ENCODE results near the gene PLA2G2C. TPM values are rescaled to one million over a fixed set of nuclear protein-coding genes. Genes with fewer than 3 reads are reported as not detected.

Gene PLA2G2C
- total and polyA plus RNA-seq, 7 donors, result not detected

DNA sequence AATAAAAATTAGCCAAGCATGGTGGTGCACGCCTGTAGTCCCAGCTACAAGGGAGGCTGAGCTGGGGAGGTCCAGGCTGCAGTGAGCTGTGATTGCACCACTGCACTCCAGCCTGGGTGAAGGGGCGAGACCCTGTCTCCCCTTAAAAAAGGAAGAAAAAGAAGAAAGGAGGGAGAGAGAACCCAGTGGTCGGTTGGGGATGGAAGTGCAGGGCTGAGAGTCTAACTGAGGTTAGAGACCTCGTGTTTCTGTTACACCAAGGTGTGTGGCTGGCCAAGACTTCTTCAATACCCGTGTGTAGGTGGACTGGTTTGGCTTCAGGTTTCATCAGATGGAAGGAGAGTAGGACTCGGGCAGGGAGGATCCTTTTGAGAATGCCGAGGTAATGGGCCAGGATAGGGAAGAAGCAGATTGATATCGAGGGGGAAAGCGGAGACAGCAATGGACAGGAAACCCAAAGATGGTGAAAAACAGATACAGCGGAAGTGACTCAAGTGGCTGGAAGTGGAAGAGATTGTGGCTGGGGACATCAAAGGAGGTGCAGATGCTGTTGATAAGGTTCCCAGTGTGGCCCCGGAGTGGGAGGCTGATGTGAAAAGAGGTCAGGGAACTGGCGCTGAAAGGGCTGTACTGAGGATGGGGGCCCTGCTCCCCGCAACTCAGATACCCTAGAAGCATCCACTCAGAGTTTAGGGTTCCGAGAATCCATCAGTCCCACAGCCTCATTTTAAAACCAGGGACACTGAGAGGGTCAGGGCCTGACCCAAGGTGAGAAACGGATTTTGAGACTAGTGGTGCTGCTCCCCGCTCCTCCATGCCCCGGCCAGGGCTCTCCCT is 1.1 kb downstream of the PLA2G2C start:
- DNase-seq, result no peak
- no peak for ATAC-seq
- Histone ChIP-seq H3K4me3 (peak overlapping the region; percentile 58), H3K27ac (no peak overlapping the region), H3K4me1 (no peaks in the 10 kb centered on the region), H3K9me3 (no peaks in the 10 kb centered on the region), H3K27me3 (ENCODE audit: insufficient read depth in 3 of 3, low read length in 2 of 3) (peaks cover 0 to 42% (median 4%) of the 10 kb centered on the region in 3 donors), H3K36me3 (ENCODE audit: insufficient read depth in 1 of 2, low read depth in 1 of 2) (no peaks in the 10 kb centered on the region)
- TF ChIP-seq, protein P1, sequence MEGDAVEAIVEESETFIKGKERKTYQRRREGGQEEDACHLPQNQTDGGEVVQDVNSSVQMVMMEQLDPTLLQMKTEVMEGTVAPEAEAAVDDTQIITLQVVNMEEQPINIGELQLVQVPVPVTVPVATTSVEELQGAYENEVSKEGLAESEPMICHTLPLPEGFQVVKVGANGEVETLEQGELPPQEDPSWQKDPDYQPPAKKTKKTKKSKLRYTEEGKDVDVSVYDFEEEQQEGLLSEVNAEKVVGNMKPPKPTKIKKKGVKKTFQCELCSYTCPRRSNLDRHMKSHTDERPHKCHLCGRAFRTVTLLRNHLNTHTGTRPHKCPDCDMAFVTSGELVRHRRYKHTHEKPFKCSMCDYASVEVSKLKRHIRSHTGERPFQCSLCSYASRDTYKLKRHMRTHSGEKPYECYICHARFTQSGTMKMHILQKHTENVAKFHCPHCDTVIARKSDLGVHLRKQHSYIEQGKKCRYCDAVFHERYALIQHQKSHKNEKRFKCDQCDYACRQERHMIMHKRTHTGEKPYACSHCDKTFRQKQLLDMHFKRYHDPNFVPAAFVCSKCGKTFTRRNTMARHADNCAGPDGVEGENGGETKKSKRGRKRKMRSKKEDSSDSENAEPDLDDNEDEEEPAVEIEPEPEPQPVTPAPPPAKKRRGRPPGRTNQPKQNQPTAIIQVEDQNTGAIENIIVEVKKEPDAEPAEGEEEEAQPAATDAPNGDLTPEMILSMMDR (IDR thresholded peaks at IDR 0.05), result no peak
- intact Hi-C loops (cut with DNase I), result no loop called here
- 68 to 76% (median 70%) methylated on average over 17 of the region's 17 CpGs for WGBS, 3 donors

DNA sequence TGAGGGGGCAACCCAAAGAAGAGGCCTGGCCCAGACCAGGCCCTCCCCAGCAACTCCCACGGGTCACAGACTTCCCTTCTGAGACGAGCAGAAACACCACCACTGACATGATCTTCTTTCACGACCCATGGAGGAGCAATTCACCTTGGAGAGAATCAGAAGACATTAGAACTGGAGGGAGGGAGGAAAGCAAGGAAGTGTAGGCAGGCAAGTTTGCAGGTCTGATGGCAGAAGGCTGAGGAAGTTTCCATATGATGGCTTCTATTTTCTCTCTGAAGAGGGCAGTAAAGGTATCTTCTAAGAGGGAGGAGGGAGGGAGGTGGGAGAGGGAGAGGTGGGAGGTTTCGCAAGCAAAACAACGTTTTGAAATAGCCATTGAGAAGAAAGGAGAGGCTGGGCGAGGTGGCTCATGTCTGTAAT is 1.8 kb downstream of the PLA2G2C start:
- 62 to 70% (median 69%) methylated on average over 6 of the region's 6 CpGs for WGBS, 3 donors
- H3K4me1 ChIP-seq, result no peaks in the 10 kb centered on the region
- intact Hi-C loops (cut with DNase I), result no loop called here
- H3K36me3 ChIP-seq (ENCODE audit: insufficient read depth in 1 of 2, low read depth in 1 of 2), result no peaks in the 10 kb centered on the region
- H3K27me3 ChIP-seq (ENCODE audit: insufficient read depth in 3 of 3, low read length in 2 of 3), result peaks cover 0 to 38% (median 4%) of the 10 kb centered on the region in 3 donors
- H3K9me3 ChIP-seq, result no peaks in the 10 kb centered on the region
- TF ChIP-seq, protein P1 (IDR thresholded peaks at IDR 0.05), result no peak
- no peak overlapping the region for H3K4me3 ChIP-seq
- no peak overlapping the region for H3K27ac ChIP-seq
- ATAC-seq, result no peak
- DNase-seq, result no peak

DNA sequence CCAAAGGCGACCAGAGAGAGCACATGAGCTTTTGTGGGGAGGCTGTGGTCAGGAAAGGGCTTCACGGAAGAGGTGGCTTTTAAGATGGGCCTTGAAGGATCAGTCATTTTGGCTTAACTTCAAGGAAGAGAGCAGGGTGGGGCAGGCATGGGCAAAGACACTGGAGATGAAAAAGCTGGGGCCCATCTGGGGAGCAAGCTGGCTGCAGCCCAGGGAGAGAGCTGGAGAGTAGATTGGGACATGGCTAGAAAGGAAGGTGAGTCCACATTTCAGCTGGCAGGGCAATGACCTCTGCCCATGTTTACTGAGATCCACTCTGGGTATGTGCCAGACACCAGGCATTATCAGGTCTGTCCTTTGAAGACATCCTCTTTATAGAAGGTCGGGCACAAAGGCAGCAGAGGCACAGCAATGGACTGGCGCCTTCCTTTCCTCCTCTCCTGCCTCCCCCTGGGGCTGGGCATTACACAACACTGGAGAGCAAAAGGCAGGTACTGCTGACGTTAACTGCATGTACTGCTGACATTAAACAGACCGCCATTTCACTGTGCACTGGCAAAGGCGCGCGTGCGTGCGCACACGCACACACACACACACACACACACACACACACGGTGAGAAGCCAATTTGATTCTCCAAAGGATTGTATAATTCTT is 2.6 kb downstream of the PLA2G2C start:
- TF ChIP-seq, protein P1 (IDR thresholded peaks at IDR 0.05), result no peak
- WGBS, 3 donors, result 81 to 84% (median 82%) methylated on average over 13 of the region's 13 CpGs
- DNase-seq, result no peak
- Histone ChIP-seq H3K4me1 (no peaks in the 10 kb centered on the region), H3K4me3 (no peak overlapping the region), H3K27me3 (ENCODE audit: insufficient read depth in 3 of 3, low read length in 2 of 3) (peaks cover 0 to 35% (median 2%) of the 10 kb centered on the region in 3 donors), H3K9me3 (no peaks in the 10 kb centered on the region), H3K27ac (no peak overlapping the region), H3K36me3 (ENCODE audit: insufficient read depth in 1 of 2, low read depth in 1 of 2) (no peaks in the 10 kb centered on the region)
- no peak for ATAC-seq
- intact Hi-C loops (cut with DNase I), result no loop called here

DNA sequence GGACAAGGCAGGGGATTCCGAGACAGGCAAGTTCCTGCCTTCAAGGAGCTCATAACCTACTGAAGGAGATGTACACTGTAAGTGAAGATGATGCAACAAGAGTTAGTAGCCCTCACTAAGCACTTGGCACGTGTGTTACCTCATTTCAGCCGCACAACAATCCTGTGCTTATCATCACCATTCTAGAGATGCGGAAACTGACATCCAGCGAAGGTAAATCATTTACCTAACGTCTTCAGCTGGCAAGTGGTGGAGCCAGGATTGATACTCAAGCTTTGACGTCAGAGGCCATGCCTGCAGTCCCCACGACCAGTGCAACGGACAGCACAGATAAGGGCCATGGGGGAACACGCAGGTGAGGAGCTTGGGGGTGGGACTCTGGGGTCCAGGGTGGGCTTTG is 3.3 kb downstream of the PLA2G2C start:
- no peak for ATAC-seq
- Histone ChIP-seq H3K9me3 (no peaks in the 10 kb centered on the region), H3K36me3 (ENCODE audit: insufficient read depth in 1 of 2, low read depth in 1 of 2) (no peaks in the 10 kb centered on the region), H3K4me3 (no peak overlapping the region), H3K4me1 (no peaks in the 10 kb centered on the region), H3K27me3 (ENCODE audit: insufficient read depth in 3 of 3, low read length in 2 of 3) (peaks cover 0 to 29% (median 0%) of the 10 kb centered on the region in 3 donors), H3K27ac (no peak overlapping the region)
- DNase-seq, result no peak
- intact Hi-C loops (cut with DNase I), result no loop called here
- TF ChIP-seq, protein P1 (IDR thresholded peaks at IDR 0.05), result no peak
- WGBS, 3 donors, result 84 to 88% (median 87%) methylated on average over 10 of the region's 10 CpGs
